ENCODE results near the gene DNAH5. TPM values are rescaled to one million over a fixed set of nuclear protein-coding genes. Genes with fewer than 3 reads are reported as not detected.

DNAH5 gene
- total RNA-seq, 4 donors from 2014 or later: 0.17 to 1.2 (median 0.63) TPM

DNA sequence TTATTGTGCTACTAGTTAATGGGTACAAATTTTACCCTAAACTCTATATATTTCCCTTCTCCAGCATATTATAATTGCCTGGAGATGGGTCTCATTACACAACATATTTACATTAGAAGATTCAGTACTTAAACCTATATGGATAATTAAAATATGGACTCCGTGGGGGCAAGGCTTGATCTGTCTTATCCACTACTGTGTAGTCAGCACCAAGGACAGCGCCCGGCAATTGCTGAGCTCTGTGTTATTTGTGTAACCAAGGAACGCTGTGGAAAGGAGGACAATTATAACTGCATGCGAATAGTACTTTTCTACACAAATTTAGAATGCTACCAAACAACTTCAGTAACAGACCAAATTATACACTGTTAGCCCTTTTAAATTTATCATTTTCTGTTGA is 77.7 kb downstream of the DNAH5 start:
- intact Hi-C loops (cut with DNase I): no loop called here

GRCh38 chr5:13865312-13865711 is 79.2 kb downstream of the DNAH5 start:
- TF ChIP-seq, protein P1, sequence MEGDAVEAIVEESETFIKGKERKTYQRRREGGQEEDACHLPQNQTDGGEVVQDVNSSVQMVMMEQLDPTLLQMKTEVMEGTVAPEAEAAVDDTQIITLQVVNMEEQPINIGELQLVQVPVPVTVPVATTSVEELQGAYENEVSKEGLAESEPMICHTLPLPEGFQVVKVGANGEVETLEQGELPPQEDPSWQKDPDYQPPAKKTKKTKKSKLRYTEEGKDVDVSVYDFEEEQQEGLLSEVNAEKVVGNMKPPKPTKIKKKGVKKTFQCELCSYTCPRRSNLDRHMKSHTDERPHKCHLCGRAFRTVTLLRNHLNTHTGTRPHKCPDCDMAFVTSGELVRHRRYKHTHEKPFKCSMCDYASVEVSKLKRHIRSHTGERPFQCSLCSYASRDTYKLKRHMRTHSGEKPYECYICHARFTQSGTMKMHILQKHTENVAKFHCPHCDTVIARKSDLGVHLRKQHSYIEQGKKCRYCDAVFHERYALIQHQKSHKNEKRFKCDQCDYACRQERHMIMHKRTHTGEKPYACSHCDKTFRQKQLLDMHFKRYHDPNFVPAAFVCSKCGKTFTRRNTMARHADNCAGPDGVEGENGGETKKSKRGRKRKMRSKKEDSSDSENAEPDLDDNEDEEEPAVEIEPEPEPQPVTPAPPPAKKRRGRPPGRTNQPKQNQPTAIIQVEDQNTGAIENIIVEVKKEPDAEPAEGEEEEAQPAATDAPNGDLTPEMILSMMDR (IDR thresholded peaks at IDR 0.05): no peak
- TF ChIP-seq POLR2AphosphoS5 (IDR thresholded peaks at IDR 0.05) (no peak), POLR2A (IDR thresholded peaks at IDR 0.05; ENCODE audit: low read depth) (no peak), EP300 (IDR thresholded peaks at IDR 0.05) (no peak)
- Histone ChIP-seq H3K4me3 (no peak overlapping the region), H3K4me1 (no peaks in the 10 kb centered on the region), H3K9me3 (no peaks in the 10 kb centered on the region), H3K36me3 (no peaks in the 10 kb centered on the region), H3K27ac (replicated peaks in 1 of 4) (no peak overlapping the region), H3K27me3 (no peaks in the 10 kb centered on the region)
- no peak for DNase-seq (ENCODE audit: extremely low spot score)
- intact Hi-C loops (cut with DNase I): no loop called here

More for the DNA sequence above, 77.7 kb downstream of the DNAH5 start:
- Histone ChIP-seq H3K36me3 (no peaks in the 10 kb centered on the region), H3K27me3 (no peaks in the 10 kb centered on the region), H3K9me3 (no peaks in the 10 kb centered on the region), H3K27ac (replicated peaks in 1 of 4) (no peak overlapping the region), H3K4me3 (no peak overlapping the region), H3K4me1 (no peaks in the 10 kb centered on the region)
- WGBS: 33% methylated on average over 5 of the region's 5 CpGs
- DNase-seq (ENCODE audit: extremely low spot score): no peak
- TF ChIP-seq, protein P1 (IDR thresholded peaks at IDR 0.05): no peak
- TF ChIP-seq POLR2A (IDR thresholded peaks at IDR 0.05; ENCODE audit: low read depth) (no peak), EP300 (IDR thresholded peaks at IDR 0.05) (no peak), POLR2AphosphoS5 (IDR thresholded peaks at IDR 0.05) (no peak)

DNA sequence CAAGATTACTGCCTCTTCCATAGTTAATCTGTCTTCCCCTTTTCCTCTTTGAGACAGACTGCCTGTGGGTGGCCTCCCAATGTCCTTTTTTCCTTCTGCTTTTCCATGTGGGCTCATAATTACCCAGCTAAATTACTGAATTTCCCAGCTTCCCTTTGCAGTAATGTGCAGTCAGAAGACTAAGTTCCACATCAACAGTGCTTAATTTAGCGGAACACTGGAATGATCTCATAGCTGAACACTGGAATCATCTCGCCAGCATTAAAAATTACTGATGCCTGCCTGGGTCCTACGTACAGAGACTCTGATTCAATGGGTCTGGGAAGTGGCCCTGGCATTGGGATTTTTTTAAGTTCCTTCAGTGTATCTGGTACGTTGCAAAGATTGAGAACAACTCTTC is 84.3 kb downstream of the DNAH5 start:
- intact Hi-C loops (cut with DNase I): no loop called here
- Histone ChIP-seq H3K4me1 (no peaks in the 10 kb centered on the region), H3K4me3 (no peak overlapping the region), H3K27ac (replicated peaks in 1 of 4) (no peak overlapping the region), H3K9me3 (no peaks in the 10 kb centered on the region), H3K27me3 (no peaks in the 10 kb centered on the region), H3K36me3 (no peaks in the 10 kb centered on the region)
- WGBS: 69% methylated on average over 4 of the region's 4 CpGs
- DNase-seq (ENCODE audit: extremely low spot score): no peak
- TF ChIP-seq, protein P1 (IDR thresholded peaks at IDR 0.05): no peak
- TF ChIP-seq POLR2A (IDR thresholded peaks at IDR 0.05; ENCODE audit: low read depth) (no peak), EP300 (IDR thresholded peaks at IDR 0.05) (no peak), POLR2AphosphoS5 (IDR thresholded peaks at IDR 0.05) (no peak)

GRCh38 chr5:13859270-13860065 is 85.0 kb downstream of the DNAH5 start:
- H3K27ac ChIP-seq (replicated peaks in 1 of 4): no peak overlapping the region
- 61% methylated on average over 5 of the region's 5 CpGs for WGBS
- TF ChIP-seq POLR2A (IDR thresholded peaks at IDR 0.05; ENCODE audit: low read depth) (no peak), EP300 (IDR thresholded peaks at IDR 0.05) (no peak), POLR2AphosphoS5 (IDR thresholded peaks at IDR 0.05) (no peak)
- TF ChIP-seq, protein P1 (IDR thresholded peaks at IDR 0.05): no peak
- no peak overlapping the region for H3K4me3 ChIP-seq
- DNase-seq (ENCODE audit: extremely low spot score): no peak
- intact Hi-C loops (cut with DNase I): no loop called here
- no peaks in the 10 kb centered on the region for H3K4me1 ChIP-seq
- no peaks in the 10 kb centered on the region for H3K36me3 ChIP-seq
- H3K27me3 ChIP-seq: no peaks in the 10 kb centered on the region
- H3K9me3 ChIP-seq: no peaks in the 10 kb centered on the region

Data from esophagus muscularis mucosa (tissue), 4 donors.